ENCODE measurements around the gene RGS3.

DNA sequence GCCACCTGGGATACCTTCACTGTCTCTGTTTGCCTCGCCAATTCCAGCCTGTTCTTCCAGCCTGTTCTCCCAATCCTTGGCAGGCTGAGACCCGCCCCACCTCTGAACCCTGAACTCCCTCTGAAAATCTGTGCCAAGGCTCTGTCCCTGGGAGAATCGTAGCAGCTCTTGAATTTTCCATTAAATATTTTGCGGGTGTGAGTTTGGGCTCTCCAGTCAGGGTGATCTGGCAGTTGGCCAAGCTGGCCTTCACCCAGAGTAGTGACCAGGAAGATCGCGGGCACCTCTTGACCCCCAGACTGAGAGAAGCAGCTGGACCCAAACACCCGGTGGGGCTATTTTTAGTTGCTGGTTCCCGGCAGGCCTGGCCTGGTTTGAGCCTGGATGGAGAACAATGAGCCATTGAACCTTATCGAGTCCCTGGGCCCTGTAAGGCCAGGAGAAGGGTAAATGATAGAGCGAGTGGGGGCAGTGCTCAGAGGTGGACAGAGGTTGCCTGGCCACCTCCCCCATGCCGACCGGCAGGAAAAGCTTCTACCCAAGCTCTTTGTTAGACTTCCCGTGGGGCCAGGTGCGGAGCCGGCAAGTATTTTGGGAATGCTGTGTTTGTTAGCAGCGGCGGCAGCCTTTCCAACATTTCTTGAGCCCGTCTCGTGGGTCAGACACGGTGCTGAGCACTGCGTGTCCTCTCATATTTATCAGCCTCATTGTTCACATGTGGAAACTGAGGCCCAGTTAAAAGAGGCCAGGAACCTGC, 146.2 kb downstream of the RGS3 start:
- TF ChIP-seq, protein P1, sequence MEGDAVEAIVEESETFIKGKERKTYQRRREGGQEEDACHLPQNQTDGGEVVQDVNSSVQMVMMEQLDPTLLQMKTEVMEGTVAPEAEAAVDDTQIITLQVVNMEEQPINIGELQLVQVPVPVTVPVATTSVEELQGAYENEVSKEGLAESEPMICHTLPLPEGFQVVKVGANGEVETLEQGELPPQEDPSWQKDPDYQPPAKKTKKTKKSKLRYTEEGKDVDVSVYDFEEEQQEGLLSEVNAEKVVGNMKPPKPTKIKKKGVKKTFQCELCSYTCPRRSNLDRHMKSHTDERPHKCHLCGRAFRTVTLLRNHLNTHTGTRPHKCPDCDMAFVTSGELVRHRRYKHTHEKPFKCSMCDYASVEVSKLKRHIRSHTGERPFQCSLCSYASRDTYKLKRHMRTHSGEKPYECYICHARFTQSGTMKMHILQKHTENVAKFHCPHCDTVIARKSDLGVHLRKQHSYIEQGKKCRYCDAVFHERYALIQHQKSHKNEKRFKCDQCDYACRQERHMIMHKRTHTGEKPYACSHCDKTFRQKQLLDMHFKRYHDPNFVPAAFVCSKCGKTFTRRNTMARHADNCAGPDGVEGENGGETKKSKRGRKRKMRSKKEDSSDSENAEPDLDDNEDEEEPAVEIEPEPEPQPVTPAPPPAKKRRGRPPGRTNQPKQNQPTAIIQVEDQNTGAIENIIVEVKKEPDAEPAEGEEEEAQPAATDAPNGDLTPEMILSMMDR (IDR thresholded peaks at IDR 0.05; ENCODE audit: low read length) = no peak
- no peak for TF ChIP-seq EZH2 (IDR thresholded peaks at IDR 0.05; ENCODE audit: borderline replicate concordance, low read length)
